H1 (cell line): ENCODE results near the gene ACTBL2.

Experiments
- CBX8 ChIP-seq: fragments of 300-800, 300-1000 bp; sonication (generic); IDR thresholded peaks from 2 replicates; pipeline ENCODE4 v1.7.1; 2016; ENCODE audit warnings: low read depth, low read length, borderline replicate concordance
- CEBPB ChIP-seq: IDR thresholded peaks from 2 replicates; pipeline ENCODE4 v1.6.1; 2012; ENCODE audit warnings: low read depth, low read length
- CTCF ChIP-seq, 3 experiments: IDR thresholded peaks; 1 replicate in 2 of 3; 2 replicates in 1 of 3; pipeline versions ENCODE4 v1.5.1 to v1.6.1; 2011; ENCODE audit warnings: low read length in 3 of 3, mild to moderate bottlenecking in 3 of 3, inconsistent platforms in 2 of 3, low read depth in 1 of 3, moderate library complexity in 1 of 3; ENCODE audit not compliant: insufficient read depth in 1 of 3; ENCODE audit errors: control extremely low read depth in 1 of 3
- PHF8 ChIP-seq: fragments of 200-600 bp; sonication (generic); conservative IDR thresholded peaks from 2 replicates; pipeline ENCODE4 v1.7.1; 2012; ENCODE audit warnings: low read depth, mild to moderate bottlenecking, inconsistent platforms, low read length, moderate library complexity
- POLR2A ChIP-seq, 2 experiments: IDR thresholded peaks; 1 replicate in 1 of 2; 2 replicates in 1 of 2; pipeline ENCODE4 v1.6.1; 2011; ENCODE audit warnings: low read depth in 2 of 2, low read length in 2 of 2, mild to moderate bottlenecking in 2 of 2; ENCODE audit errors: control extremely low read depth in 1 of 2
- RAD21 ChIP-seq, 2 experiments: IDR thresholded peaks in 1 of 2; conservative IDR thresholded peaks in 1 of 2; 2 replicates each; pipeline ENCODE4 v1.6.1; 2011; ENCODE audit warnings: low read depth in 2 of 2, low read length in 2 of 2, improper control_type of control experiment in 1 of 2, inconsistent platforms in 1 of 2, mild to moderate bottlenecking in 1 of 2, moderate library complexity in 1 of 2
- TF ChIP-seq, protein P1 (sequence below): IDR thresholded peaks from 2 replicates; pipeline ENCODE4 v1.6.1; 2012; ENCODE audit warnings: inconsistent platforms

DNA sequence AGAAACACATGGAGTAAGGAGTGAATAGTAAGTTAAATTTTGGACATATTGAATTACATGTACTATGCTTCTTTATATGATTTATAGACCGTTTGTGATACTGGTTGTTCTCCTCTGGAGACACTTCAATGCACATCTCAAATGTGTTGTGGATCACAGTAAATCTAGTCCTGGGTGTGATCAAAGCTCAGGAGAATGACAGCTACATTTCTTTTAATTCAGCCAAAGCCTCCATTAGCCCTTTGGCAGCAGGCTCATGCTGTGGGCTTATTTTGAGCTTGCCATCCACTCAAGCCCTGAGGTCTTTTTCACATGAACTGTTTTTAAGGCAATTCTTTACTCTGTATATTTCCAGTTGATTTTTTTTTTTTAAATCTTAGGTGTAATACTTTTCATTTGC, 34.6 kb upstream of the ACTBL2 start:
- TF ChIP-seq PHF8 = no peak
- TF ChIP-seq CTCF (IDR thresholded peaks at IDR 0.05; ENCODE audit: control extremely low read depth in 1 of 3, insufficient read depth in 1 of 3, low read depth in 1 of 3, low read length in 3 of 3) = no peak
- TF ChIP-seq POLR2A (IDR thresholded peaks at IDR 0.05; ENCODE audit: control extremely low read depth in 1 of 2, low read depth in 2 of 2, low read length in 2 of 2) = no peak
- no peak for TF ChIP-seq CEBPB
- TF ChIP-seq CBX8 = no peak
- no peak for TF ChIP-seq RAD21 (IDR thresholded peaks at IDR 0.05 in 1 of 2, conservative IDR thresholded peaks at IDR 0.05 in 1 of 2; ENCODE audit: low read depth in 2 of 2, low read length in 2 of 2)
- TF ChIP-seq, protein P1, sequence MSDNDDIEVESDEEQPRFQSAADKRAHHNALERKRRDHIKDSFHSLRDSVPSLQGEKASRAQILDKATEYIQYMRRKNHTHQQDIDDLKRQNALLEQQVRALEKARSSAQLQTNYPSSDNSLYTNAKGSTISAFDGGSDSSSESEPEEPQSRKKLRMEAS = no peak
